ENCODE data around the gene SLC16A12.

Gene SLC16A12

GRCh38 chr10:89505640-89506275 lies 29.6 kb downstream of the SLC16A12 start:
- no peak for DNase-seq

DNA sequence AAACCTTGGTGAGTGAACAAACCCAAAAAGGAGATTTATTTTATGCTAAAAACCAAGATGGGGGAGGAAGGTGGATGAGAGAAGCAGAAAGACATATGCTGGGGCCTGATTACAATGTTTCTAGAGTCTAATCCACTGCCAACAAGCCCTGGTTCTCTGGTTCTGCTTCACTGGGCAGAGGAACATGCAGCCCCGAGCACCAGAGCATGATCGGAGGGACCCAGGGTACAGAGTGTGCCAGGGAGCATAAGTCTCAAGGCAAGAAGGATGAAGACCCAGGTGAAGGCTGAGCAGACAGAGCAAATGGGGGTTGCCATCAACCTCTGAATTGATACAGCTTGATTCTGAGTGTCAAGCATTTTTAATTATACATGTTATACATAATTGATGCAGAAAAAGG lies 30.7 kb downstream of the SLC16A12 start:
- DNase-seq, result no peak

GRCh38 chr10:89503652-89504370 lies 31.6 kb downstream of the SLC16A12 start:
- no peak for DNase-seq

DNA sequence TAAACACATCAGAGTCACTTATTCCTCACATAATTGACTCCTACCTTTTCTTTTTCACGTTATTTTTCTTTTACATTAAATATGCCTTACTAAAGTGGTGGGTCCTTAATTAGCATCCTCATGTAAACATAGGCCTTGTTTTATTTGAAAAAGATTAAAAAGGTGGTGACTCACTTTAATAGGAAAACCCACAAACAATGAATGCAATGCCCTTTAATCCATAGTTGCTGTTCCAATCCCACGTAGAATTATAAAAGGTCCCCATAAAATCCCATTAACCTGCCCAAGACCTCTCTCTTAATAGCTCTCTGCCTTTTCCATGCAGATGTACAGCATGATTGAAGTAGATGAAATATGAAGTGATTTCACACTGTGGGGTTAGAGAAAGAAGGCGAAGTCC lies 32.2 kb downstream of the SLC16A12 start:
- DNase-seq, result no peak

DNA sequence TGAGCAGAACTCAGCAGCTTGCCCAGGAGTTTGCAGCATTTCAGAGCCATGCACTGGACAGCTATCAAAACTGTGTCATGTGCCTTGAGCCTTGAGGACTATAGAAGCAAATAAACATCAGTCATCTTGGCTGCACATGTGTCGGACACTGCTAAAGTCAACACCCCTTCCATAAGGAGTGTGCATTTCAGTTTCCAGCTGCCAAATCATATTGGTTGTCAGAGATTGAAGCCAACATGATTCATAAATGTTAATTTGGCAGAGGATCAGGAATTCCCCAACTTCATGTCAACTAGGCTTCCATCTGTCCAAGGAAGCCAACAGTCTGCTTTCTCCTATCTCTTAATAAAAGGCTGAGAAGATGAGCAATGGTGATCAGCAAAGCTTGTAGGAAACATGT lies 32.8 kb downstream of the SLC16A12 start:
- DNase-seq, result no peak

- no peak for DNase-seq
Measured at GRCh38 chr10:89494575-89494974, 40.8 kb downstream of the SLC16A12 start.

GRCh38 chr10:89494068-89494467 lies 41.3 kb downstream of the SLC16A12 start:
- no peak for DNase-seq

- DNase-seq, result no peak
Measured at GRCh38 chr10:89491932-89492331, 43.5 kb downstream of the SLC16A12 start.

GRCh38 chr10:89490596-89491335 lies 44.6 kb downstream of the SLC16A12 start:
- DNase-seq, result no peak

GRCh38 chr10:89482256-89482655 lies 53.1 kb downstream of the SLC16A12 start:
- no peak for DNase-seq

GRCh38 chr10:89481662-89482061 lies 53.7 kb downstream of the SLC16A12 start:
- no peak for DNase-seq

DNA sequence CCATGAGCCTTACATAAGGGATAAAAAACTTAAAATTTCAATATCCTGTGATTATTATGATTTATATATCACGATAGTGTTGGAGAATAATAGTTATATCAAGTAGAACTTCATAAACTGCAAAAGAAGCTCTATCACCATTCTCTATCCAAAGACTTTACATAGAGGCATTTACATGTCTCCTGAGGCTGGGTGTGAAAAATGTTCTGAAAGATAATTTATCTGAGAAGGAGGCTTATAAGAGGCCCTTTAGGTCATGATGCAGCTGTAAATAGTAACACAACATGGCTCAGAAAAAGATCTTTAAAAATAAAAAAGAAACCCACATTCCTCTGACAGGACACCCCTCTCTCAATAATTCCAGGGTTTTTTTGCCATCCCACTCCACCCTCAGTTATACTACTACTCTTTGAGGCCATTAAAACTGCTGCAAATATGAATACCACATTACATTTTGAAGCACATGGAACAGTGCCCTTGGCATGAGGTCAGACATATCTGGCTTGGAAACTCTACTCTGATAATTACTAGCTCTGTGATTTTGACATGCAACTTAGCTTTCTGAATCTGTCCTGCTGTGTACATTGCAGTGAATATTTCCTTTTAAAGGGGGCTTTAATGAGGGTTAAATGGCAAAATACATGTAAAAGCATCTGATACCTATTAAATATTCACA lies 55.5 kb downstream of the SLC16A12 start:
- DNase-seq, result no peak

DNA sequence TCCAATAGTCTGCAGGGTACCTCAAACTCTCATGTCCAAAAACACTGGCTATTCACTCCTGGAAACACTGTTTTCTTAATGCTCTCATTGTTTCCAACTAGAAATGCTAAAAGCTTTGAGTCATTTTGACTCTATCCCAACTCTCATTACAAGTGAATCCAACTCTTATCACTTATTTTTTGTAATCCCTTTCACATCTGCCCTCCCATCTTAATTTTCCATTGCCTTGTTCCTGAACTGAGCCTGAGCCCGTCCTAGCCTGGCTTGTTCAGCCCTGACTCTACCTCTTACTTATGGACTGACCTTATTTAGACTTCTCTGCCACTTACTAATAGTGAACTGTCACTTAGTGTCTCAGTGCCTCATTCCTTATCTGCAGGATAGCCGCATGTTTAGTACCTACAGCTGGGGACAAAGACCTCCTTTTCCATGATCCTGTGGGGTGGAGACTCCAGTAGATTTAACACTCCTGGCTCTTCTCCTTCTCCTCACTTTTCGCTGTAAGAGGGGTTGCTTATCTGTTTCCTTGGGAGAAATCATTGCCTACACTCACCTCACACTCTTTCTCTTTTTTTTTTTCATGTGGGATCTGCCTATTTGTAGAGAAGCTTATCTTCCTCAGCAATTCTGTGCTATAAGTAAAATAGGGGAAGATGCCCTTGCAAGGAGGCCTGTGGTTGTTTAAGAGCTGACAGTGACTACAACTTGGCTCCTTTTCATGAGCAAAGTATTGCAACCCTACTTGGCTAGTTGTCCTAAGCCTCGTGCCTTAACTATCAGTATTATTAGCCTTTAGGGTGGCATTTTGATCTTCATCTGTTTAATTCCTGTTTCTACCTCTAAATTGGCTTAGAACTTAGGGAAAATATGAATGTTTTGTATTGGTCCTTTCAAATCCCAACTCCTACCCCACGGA lies 56.4 kb downstream of the SLC16A12 start:
- no peak for DNase-seq

- no peak for DNase-seq
Measured at GRCh38 chr10:89478085-89478738, 57.2 kb downstream of the SLC16A12 start.

GRCh38 chr10:89476150-89476549 lies 59.2 kb downstream of the SLC16A12 start:
- no peak for DNase-seq

DNA sequence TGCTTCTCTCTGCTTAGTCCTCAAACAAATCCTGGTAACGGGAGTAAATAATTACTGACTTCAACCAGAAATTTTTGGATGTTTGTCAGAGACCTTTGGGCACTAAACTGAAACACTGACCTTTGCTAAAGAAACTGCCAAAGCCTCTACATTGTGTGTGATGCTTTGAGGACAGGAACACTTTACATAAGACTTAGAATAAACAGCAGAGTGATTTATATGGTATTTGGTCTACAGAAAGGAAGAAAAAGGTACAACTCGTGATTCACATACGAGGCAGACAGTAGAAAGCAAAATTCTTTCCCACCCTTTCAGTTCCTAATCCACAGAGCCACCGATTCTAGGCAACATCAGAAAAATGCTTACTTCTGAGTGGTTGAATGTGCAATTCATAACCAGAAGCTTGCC lies 59.8 kb downstream of the SLC16A12 start:
- DNase-seq, result no peak

- no peak for DNase-seq
Measured at GRCh38 chr10:89475125-89475524, 60.3 kb downstream of the SLC16A12 start.

DNA sequence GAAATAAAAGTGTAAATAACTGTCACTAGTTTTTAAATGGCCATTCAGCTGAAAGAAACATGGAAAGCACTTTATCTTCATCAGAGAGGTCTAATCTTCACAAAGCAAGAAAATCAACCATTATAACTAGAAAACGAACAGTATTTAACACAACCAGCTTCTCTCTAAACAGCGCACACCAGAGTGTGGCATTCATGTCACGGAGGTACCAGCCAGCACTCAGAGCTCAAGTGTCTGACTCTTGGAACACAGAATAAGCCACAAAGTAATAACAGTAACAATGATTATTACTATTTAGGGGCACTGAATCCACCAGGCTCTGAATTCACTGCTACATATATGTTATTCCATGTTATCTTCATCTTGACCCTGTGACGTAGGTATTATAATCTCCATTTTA lies 60.9 kb downstream of the SLC16A12 start:
- no peak for DNase-seq

GRCh38 chr10:89471110-89471809 lies 64.1 kb downstream of the SLC16A12 start:
- no peak for DNase-seq

GRCh38 chr10:89470628-89471027 lies 64.8 kb downstream of the SLC16A12 start:
- DNase-seq, result no peak

- no peak for DNase-seq
Measured at GRCh38 chr10:89469517-89469916, 65.9 kb downstream of the SLC16A12 start.
